AG04449 (cell line): ENCODE data around the gene SLIT3.

Source experiments
- CTCF ChIA-PET: fragments of 350-600 bp; formaldehyde crosslinking; extraction: SDS; loops from one replicate; lab custom pipeline; 2021; ENCODE audit warnings: antibody characterized with exemption; lab: Yijun Ruan, JAX
- POLR2A ChIA-PET: fragments of 400-600, 350-600 bp; formaldehyde crosslinking; extraction: SDS; loops from one replicate; lab custom pipeline; 2020; ENCODE audit warnings: antibody characterized with exemption, inconsistent platforms; lab: Yijun Ruan, JAX
- DNase-seq: peaks from one replicate; pipeline ENCODE4 v3.0.0-alpha.2; 2010; ENCODE audit warnings: low read depth, low spot score
- H3K4me3 ChIP-seq: 2 replicates; pipeline ENCODE4 v1.5.1; 2011; ENCODE audit warnings: low read depth, mild to moderate bottlenecking, control low read depth, low read length
- TF ChIP-seq, protein P1 (sequence below): IDR thresholded peaks from one replicate; pipeline ENCODE4 v1.5.1; 2011; ENCODE audit warnings: mild to moderate bottlenecking, moderate library complexity, low read length, control low read depth, inconsistent platforms; ENCODE audit not compliant: insufficient read depth; ENCODE audit errors: missing control alignments

Gene SLIT3

GRCh38 chr5:168714046-168714445 lies 586.9 kb downstream of the SLIT3 start:
- ChIA-PET CTCF (interaction anchor here (0.8 to 1.7 kb wide), 3 partner anchors 232 to 867 kb away, joined by 3 to 7 read pairs (median 5); no protein-coding TSS in a partner anchor), POLR2A (no interaction called here)
- no peak overlapping the region for H3K4me3 ChIP-seq
- TF ChIP-seq, protein P1, sequence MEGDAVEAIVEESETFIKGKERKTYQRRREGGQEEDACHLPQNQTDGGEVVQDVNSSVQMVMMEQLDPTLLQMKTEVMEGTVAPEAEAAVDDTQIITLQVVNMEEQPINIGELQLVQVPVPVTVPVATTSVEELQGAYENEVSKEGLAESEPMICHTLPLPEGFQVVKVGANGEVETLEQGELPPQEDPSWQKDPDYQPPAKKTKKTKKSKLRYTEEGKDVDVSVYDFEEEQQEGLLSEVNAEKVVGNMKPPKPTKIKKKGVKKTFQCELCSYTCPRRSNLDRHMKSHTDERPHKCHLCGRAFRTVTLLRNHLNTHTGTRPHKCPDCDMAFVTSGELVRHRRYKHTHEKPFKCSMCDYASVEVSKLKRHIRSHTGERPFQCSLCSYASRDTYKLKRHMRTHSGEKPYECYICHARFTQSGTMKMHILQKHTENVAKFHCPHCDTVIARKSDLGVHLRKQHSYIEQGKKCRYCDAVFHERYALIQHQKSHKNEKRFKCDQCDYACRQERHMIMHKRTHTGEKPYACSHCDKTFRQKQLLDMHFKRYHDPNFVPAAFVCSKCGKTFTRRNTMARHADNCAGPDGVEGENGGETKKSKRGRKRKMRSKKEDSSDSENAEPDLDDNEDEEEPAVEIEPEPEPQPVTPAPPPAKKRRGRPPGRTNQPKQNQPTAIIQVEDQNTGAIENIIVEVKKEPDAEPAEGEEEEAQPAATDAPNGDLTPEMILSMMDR = no peak
- no peak for DNase-seq

DNA sequence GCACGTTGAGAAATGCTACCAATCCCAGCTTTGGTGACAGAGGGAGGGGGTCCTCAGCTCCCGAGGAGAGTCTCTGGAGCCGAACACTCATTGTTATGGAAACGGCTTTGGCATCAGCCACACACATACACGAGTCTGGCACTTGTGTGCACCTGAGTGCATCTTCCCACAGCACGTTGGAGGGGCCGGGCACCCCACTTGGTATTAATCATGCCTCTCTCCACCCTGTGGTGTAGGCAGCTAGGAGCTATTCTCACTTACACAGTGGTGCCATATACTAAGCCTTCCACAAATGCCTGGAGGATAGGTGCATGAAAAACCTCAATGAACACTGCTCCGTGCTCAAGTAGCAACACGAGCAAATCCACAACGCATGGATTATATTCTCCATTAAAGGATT lies 587.9 kb downstream of the SLIT3 start:
- no peak overlapping the region for H3K4me3 ChIP-seq
- TF ChIP-seq, protein P1 = no peak
- CTCF ChIA-PET = interaction anchor here (1.2 to 1.7 kb wide), 4 partner anchors 234 to 868 kb away, joined by 3 to 7 read pairs (median 6); no protein-coding TSS in a partner anchor
- DNase-seq = no peak
- POLR2A ChIA-PET = no interaction called here

DNA sequence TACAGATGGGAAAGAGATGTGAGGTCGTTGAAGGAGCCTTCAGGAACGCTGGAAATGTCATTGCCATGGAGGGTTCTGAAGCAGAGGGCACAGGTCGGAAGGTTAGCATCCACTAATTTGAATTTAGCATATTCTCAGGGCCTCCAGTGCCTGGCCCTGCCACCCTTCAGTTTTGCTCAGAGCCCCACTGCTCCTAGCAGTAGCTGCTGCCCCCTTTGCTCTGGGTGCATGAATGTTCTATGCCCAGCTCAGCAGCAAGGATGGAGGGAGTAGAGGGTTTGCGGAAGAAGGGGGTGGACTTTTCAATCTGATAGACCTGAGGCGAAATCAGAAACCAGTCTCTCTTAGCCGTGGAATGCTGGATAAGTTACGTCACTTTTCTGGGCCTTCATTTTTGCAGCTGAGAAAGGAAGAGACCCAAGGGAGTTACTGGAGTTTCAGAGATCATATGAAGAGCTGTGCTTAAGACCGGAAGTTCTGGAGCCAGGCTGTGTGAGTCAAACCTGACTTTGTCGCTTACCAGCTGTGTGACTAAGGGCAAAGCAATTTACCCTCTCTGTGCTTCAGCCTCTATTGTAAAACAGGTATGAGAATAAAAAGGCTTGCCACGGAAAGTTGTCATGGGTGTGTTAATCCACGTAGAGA lies 588.5 kb downstream of the SLIT3 start:
- ChIA-PET POLR2A (no interaction called here), CTCF (interaction anchor here (1.2 to 1.7 kb wide), 5 partner anchors 31 to 868 kb away, joined by 4 to 7 read pairs (median 5); no protein-coding TSS in a partner anchor)
- TF ChIP-seq, protein P1 = no peak
- peak; percentile 97 for DNase-seq
- H3K4me3 ChIP-seq = no peak overlapping the region

- DNase-seq = no peak
- ChIA-PET POLR2A (no interaction called here), CTCF (interaction anchor here (0.6 to 1.7 kb wide), 2 partner anchors 29 to 273 kb away, joined by 3 to 5 read pairs; no protein-coding TSS in a partner anchor)
- no peak overlapping the region for H3K4me3 ChIP-seq
- TF ChIP-seq, protein P1 = no peak
Observed at GRCh38 chr5:168710706-168711105, 590.2 kb downstream of the SLIT3 start.

DNA sequence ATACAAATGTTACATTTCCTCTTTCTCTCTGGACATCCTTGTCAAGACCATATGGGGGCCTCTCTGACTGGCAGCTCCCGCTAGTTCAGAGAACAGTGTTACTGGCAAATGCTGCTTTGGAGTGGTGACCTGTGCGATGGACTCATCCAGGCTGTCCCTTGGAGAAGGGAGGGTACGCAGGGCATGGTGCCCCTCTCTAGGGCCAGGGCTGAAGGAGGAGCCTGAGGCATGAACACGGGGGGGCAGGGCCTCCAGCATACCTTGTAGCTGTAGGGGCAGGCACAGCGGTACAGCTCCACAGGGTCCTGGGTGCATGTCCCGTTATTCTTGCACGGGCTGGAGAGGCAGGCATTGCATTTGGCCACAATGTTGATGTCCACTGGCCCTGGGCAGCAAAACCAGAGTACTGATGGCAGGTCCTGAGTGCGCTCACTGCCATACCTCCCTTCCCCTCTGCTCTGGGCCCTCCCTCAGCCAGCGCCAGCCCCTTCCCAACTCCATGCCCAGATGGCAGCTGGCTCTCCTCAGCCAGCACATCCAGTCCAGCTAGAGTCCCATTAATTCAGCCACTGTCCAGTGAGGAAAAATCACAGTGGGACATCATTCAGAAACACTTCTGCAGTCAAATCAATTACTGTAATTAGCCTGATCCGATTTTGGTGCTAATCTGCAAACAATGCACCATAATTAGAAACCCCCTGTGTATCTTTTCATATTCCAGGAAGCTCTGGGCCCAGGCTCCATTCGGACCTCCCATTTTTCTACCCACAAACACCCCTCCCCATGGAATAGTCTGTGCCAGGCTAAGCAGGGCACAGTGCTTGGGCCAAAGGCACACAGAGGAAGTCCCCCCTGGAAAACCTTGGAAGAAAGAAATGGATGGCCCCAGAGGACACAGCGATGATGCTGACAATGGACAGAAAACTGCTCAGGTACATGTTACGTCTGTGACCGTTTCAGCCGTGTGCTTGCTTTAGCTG lies 592.9 kb downstream of the SLIT3 start:
- DNase-seq = no peak
- ChIA-PET CTCF (interaction anchor here (0.9 to 6.2 kb wide), 10 partner anchors 12 to 874 kb away, joined by 3 to 27 read pairs (median 6); no protein-coding TSS in a partner anchor), POLR2A (no interaction called here)
- H3K4me3 ChIP-seq = no peak overlapping the region
- TF ChIP-seq, protein P1 = no peak

DNA sequence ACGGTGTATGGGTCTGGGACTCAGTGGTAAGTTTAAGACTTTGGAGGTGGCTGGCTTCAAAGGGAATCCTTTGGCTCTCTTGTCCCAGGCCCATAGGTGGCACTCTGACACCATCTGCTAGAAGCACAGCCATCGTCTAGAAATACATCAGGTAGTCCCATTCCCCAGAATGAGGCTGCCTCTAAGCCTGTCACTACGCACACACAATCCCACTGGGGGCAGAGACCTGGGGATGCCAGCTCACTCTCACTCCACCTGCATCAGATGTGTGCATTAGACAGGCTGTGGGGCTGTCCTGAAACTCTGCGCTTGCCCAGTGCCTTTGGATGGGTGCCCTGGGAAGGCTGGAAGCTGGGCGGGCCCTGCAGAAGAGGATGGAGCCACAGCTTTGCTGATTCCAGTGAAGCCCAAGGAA lies 594.3 kb downstream of the SLIT3 start:
- TF ChIP-seq, protein P1 = peak; percentile 79
- ChIA-PET CTCF (interaction anchor here (0.7 to 6.2 kb wide), 21 partner anchors 9 to 875 kb away, joined by 3 to 27 read pairs (median 5); no protein-coding TSS in a partner anchor), POLR2A (no interaction called here)
- DNase-seq = no peak
- no peak overlapping the region for H3K4me3 ChIP-seq
